GM12892 (cell line): ENCODE results near the gene SLITRK3.

Experiments
- POLR2A ChIP-seq: IDR thresholded peaks from 2 replicates; pipeline ENCODE4 v1.6.1; 2011; ENCODE audit warnings: low read depth, low read length, control low read depth
- POLR2AphosphoS5 ChIP-seq: IDR thresholded peaks from 2 replicates; pipeline ENCODE4 v1.6.1; 2011; ENCODE audit warnings: low read depth, low read length, control low read depth

DNA sequence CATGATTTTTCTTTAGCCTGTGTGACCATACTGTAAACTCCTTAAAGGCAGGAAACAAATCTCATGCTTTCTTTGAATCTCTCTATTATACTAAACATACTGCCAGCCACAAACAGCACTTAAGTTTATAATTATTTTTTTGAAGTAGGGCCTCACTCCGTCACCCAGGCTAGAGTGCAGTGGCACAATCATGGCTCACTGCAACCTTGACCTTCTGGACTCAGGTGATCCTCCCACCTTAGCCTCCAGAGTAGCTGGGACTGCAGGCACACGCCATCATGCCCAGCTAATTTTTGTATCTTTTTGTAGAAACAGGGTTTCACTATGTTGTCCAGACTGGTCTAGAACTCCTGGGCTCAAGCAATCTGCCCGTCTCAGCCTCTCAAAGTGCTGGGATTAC is 14.5 kb upstream of the SLITRK3 start:
- no peak for TF ChIP-seq POLR2A
- TF ChIP-seq POLR2AphosphoS5, result no peak
